Colon (tissue), 2 donors: Measurements from ENCODE around the gene FUT8.
"Not testable (repeated sequence)": the region's sequence is repeated elsewhere in the genome, so short reads cannot be mapped to it uniquely, and the experiment has no call there.

Experiments
- FAIRE-seq: peaks from 2 replicates; lab custom pipeline; 2012; peaks lifted over from hg19 to GRCh38; lab: Jason Lieb, UNC
- donor health status: control.
- donor health status: control.

The FUT8 gene

GRCh38 chr14:65622703-65623102 lies 210.2 kb downstream of the FUT8 start:
- FAIRE-seq, result no peak

- FAIRE-seq, result no peak
Observed at GRCh38 chr14:65623759-65624158, 211.2 kb downstream of the FUT8 start.

- no peak for FAIRE-seq
Observed at GRCh38 chr14:65627315-65627714, 214.8 kb downstream of the FUT8 start.

- no peak for FAIRE-seq
Observed at GRCh38 chr14:65628664-65629063, 216.1 kb downstream of the FUT8 start.

GRCh38 chr14:65631040-65631439 lies 218.5 kb downstream of the FUT8 start:
- FAIRE-seq, result no peak

- no peak for FAIRE-seq
Observed at GRCh38 chr14:65632487-65632886, 220.0 kb downstream of the FUT8 start.

- FAIRE-seq, result not testable (repeated sequence)
Observed at GRCh38 chr14:65633666-65634065, 221.1 kb downstream of the FUT8 start.

- FAIRE-seq, result no peak
Observed at GRCh38 chr14:65637780-65638179, 225.2 kb downstream of the FUT8 start.

GRCh38 chr14:65639216-65639615 lies 226.7 kb downstream of the FUT8 start:
- no peak for FAIRE-seq

GRCh38 chr14:65650826-65651225 lies 238.3 kb downstream of the FUT8 start:
- no peak for FAIRE-seq

- FAIRE-seq, result no peak
Observed at GRCh38 chr14:65656554-65656953, 244.0 kb downstream of the FUT8 start.

GRCh38 chr14:65658202-65658601 lies 245.7 kb downstream of the FUT8 start:
- FAIRE-seq, result no peak

- no peak for FAIRE-seq
Observed at GRCh38 chr14:65661865-65662264, 249.3 kb downstream of the FUT8 start.

GRCh38 chr14:65664436-65664835 lies 251.9 kb downstream of the FUT8 start:
- no peak for FAIRE-seq

- no peak for FAIRE-seq
Observed at GRCh38 chr14:65676361-65677014, 264.0 kb downstream of the FUT8 start.

- no peak for FAIRE-seq
Observed at GRCh38 chr14:65685572-65685971, 273.0 kb downstream of the FUT8 start.

GRCh38 chr14:65686761-65687160 lies 274.2 kb downstream of the FUT8 start:
- no peak for FAIRE-seq

GRCh38 chr14:65689070-65689469 lies 276.5 kb downstream of the FUT8 start:
- no peak for FAIRE-seq

- not testable (repeated sequence) for FAIRE-seq
Observed at GRCh38 chr14:65692566-65692965, 280.0 kb downstream of the FUT8 start.

GRCh38 chr14:65696801-65697200 lies 284.3 kb downstream of the FUT8 start:
- no peak for FAIRE-seq

GRCh38 chr14:65703521-65703920 lies 291.0 kb downstream of the FUT8 start:
- no peak for FAIRE-seq

GRCh38 chr14:65703996-65704395 lies 291.5 kb downstream of the FUT8 start:
- FAIRE-seq, result no peak

GRCh38 chr14:65704437-65704836 lies 291.9 kb downstream of the FUT8 start:
- FAIRE-seq, result no peak

GRCh38 chr14:65704850-65705249 lies 292.3 kb downstream of the FUT8 start:
- FAIRE-seq, result no peak

GRCh38 chr14:65709576-65709975 lies 297.0 kb downstream of the FUT8 start:
- FAIRE-seq, result no peak
